ENCODE results near the gene ARID5A. TPM values are rescaled to one million over a fixed set of nuclear protein-coding genes. Genes with fewer than 3 reads are reported as not detected.

Gene ARID5A
- total and polyA plus RNA-seq, 9 of the 15 experiments (the other 6 are each of a cell fraction or from before 2014, with no cell fraction given): 0.14 to 12.5 (median 3.0) TPM

DNA sequence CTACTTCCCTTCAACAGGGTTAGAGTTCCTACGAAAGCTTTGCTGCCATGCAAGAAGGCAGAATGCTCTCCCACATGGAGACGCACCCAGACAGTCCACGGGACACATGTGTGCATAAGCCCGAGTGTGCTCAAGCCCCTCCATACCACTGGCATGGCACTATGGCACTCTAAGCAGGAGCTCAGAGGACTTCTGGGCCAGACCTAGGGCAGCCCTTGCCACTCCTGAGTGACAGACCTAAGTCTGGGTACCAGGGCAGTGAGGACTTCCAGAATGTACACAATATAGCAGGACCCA, 11.4 kb upstream of the ARID5A start (continued):
- TF ChIP-seq, protein P1, sequence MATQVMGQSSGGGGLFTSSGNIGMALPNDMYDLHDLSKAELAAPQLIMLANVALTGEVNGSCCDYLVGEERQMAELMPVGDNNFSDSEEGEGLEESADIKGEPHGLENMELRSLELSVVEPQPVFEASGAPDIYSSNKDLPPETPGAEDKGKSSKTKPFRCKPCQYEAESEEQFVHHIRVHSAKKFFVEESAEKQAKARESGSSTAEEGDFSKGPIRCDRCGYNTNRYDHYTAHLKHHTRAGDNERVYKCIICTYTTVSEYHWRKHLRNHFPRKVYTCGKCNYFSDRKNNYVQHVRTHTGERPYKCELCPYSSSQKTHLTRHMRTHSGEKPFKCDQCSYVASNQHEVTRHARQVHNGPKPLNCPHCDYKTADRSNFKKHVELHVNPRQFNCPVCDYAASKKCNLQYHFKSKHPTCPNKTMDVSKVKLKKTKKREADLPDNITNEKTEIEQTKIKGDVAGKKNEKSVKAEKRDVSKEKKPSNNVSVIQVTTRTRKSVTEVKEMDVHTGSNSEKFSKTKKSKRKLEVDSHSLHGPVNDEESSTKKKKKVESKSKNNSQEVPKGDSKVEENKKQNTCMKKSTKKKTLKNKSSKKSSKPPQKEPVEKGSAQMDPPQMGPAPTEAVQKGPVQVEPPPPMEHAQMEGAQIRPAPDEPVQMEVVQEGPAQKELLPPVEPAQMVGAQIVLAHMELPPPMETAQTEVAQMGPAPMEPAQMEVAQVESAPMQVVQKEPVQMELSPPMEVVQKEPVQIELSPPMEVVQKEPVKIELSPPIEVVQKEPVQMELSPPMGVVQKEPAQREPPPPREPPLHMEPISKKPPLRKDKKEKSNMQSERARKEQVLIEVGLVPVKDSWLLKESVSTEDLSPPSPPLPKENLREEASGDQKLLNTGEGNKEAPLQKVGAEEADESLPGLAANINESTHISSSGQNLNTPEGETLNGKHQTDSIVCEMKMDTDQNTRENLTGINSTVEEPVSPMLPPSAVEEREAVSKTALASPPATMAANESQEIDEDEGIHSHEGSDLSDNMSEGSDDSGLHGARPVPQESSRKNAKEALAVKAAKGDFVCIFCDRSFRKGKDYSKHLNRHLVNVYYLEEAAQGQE (IDR thresholded peaks at IDR 0.05; ENCODE audit: borderline replicate concordance): no peak
- TF ChIP-seq, protein P1 (CRISPR knock-in tag; IDR thresholded peaks at IDR 0.05; ENCODE audit: low read depth): no peak
- TF ChIP-seq, protein P2, sequence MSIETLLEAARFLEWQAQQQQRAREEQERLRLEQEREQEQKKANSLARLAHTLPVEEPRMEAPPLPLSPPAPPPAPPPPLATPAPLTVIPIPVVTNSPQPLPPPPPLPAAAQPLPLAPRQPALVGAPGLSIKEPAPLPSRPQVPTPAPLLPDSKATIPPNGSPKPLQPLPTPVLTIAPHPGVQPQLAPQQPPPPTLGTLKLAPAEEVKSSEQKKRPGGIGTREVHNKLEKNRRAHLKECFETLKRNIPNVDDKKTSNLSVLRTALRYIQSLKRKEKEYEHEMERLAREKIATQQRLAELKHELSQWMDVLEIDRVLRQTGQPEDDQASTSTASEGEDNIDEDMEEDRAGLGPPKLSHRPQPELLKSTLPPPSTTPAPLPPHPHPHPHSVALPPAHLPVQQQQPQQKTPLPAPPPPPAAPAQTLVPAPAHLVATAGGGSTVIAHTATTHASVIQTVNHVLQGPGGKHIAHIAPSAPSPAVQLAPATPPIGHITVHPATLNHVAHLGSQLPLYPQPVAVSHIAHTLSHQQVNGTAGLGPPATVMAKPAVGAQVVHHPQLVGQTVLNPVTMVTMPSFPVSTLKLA (conservative IDR thresholded peaks at IDR 0.05): no peak
- TF ChIP-seq SUPT5H (IDR thresholded peaks at IDR 0.05): no peak
- no peak for TF ChIP-seq JUNB (CRISPR knock-in tag; conservative IDR thresholded peaks at IDR 0.05)
- TF ChIP-seq CC2D1A (IDR thresholded peaks at IDR 0.05): no peak
